ENCODE results near the gene UBE2R2. TPM values are rescaled to one million over a fixed set of nuclear protein-coding genes. Genes with fewer than 3 reads are reported as not detected.

Gene UBE2R2
- total and polyA plus RNA-seq, 2 of the 8 experiments (the other 6 are each of a cell fraction or from before 2014, with no cell fraction given) = 19.4 to 42.1 TPM

GRCh38 chr9:33924978-33925797 is 108.2 kb downstream of the UBE2R2 start:
- Histone ChIP-seq H2BK5ac (ENCODE audit: low read depth, low read length) (no peak overlapping the region; the same call in 1 of the 2 replicates), H3K27me3 (replicated peaks in 1 of 4; ENCODE audit: control insufficient read depth in 3 of 4, extremely low read depth in 1 of 4, insufficient read depth in 3 of 4, low read length in 3 of 4) (no peaks in the 10 kb centered on the region), H3K9ac (replicated peaks in 1 of 4; ENCODE audit: extremely low read depth in 1 of 4, low read depth in 3 of 4, low read length in 3 of 4) (no peak overlapping the region; a peak in 1 of 7 replicates), H3K4me2 (ENCODE audit: insufficient read depth in 1 of 2, low read depth in 2 of 2, low read length in 2 of 2) (no peak overlapping the region), H3K36me3 (ENCODE audit: control insufficient read depth in 2 of 4, insufficient read depth in 4 of 4, low read length in 3 of 4) (peaks cover 56 to 75% (median 69%) of the 10 kb centered on the region in 4 experiments), H3K56ac (replicated peaks; ENCODE audit: insufficient read length, low read depth, low read length) (no peak overlapping the region), H3K4me3 (ENCODE audit: extremely low read depth in 1 of 4, insufficient read depth in 2 of 4, low read depth in 3 of 4, low read length in 4 of 4) (no peak overlapping the region), H4K5ac (ENCODE audit: insufficient read length, low read depth, low read length) (no peak overlapping the region), H3K18ac (ENCODE audit: extremely low read depth, low read length) (no peak overlapping the region), H4K20me1 (replicated peaks in 1 of 2; ENCODE audit: control insufficient read depth in 1 of 2, insufficient read depth in 2 of 2, low read length in 2 of 2) (peaks cover 2 to 5% of the 10 kb centered on the region in 2 experiments), H2AFZ (ENCODE audit: low read length) (no peak overlapping the region), H3K79me2 (ENCODE audit: control insufficient read depth in 1 of 2, insufficient read depth in 2 of 2, low read length in 2 of 2) (no peaks in the 10 kb centered on the region), H2BK15ac (ENCODE audit: low read length) (no peak overlapping the region), H2BK12ac (ENCODE audit: low read depth, low read length) (no peak overlapping the region), H3K9me3 (ENCODE audit: insufficient read depth in 2 of 2, low read depth in 1 of 2, low read length in 1 of 2) (no peaks in the 10 kb centered on the region), H4K8ac (ENCODE audit: extremely low read depth, insufficient read depth, low read length) (peak overlapping the region; percentile 39; the same call in 1 of the 2 replicates), H3K27ac (ENCODE audit: low read depth, low read length) (peak overlapping the region; percentile 38; the same call in 1 of the 2 replicates), H4K91ac (replicated peaks; ENCODE audit: insufficient read length, low read length) (no peak overlapping the region), H2AK5ac (ENCODE audit: low read depth, low read length) (no peak overlapping the region), H2BK20ac (ENCODE audit: low read length) (no peak overlapping the region), H3K14ac (ENCODE audit: insufficient read length) (no peak overlapping the region), H3K79me1 (ENCODE audit: low read depth, low read length) (no peaks in the 10 kb centered on the region), H3K4ac (replicated peaks; ENCODE audit: insufficient read length, low read depth, low read length) (no peak overlapping the region), H3K4me1 (replicated peaks in 1 of 4; ENCODE audit: control insufficient read depth in 3 of 4, insufficient read depth in 4 of 4, low read length in 3 of 4) (peaks cover 0 to 2% (median 0%) of the 10 kb centered on the region in 4 experiments; a peak in 2 of 7 replicates), H2BK120ac (replicated peaks; ENCODE audit: low read depth, low read length) (no peak overlapping the region), H3K23me2 (ENCODE audit: low read depth, low read length) (no peaks in the 10 kb centered on the region), H3K23ac (ENCODE audit: insufficient read length) (no peak overlapping the region)
- ChIA-PET CTCF (ENCODE audit: partially characterized antibody) (interaction anchor here (0.6 to 6.5 kb wide), 32 partner anchors 10 to 454 kb away, joined by 3 to 70 read pairs (median 4); partner anchors contain the start of gene DCAF12), POLR2A (ENCODE audit: partially characterized antibody) (interaction anchor here (0.7 to 3.2 kb wide), 5 partner anchors 9 to 123 kb away, joined by 3 to 10 read pairs (median 3); partner anchors contain the start of gene UBAP2)
- FAIRE-seq = peak; percentile 84
- 82% methylated on average over 17 of the region's 17 CpGs; no CpG with 5 or more reads in 1 of the 2 experiments for WGBS, 2 experiments (ENCODE audit: extremely low coverage in 1 of 2, insufficient coverage in 1 of 2, insufficient read length in 1 of 2, insufficient replicate concordance in 2 of 2, low coverage in 1 of 2, low lambda C conversion rate in 2 of 2, missing lambda C conversion rate in 1 of 2)
- DNase-seq (ENCODE audit: low read depth in 1 of 2, low spot score in 2 of 2) = peak; percentile 29 to 73
- no peak for TF ChIP-seq EGR1 (IDR thresholded peaks at IDR 0.05; ENCODE audit: borderline replicate concordance, low read depth, low read length)
- no peak for TF ChIP-seq CBX8 (IDR thresholded peaks at IDR 0.05; ENCODE audit: borderline replicate concordance, low read depth, low read length)
- peak; percentile 54 to 70 for TF ChIP-seq RAD21 (IDR thresholded peaks at IDR 0.05 in 1 of 2, conservative IDR thresholded peaks at IDR 0.05 in 1 of 2; ENCODE audit: low read depth in 2 of 2, low read length in 2 of 2)
- TF ChIP-seq CHD1 (IDR thresholded peaks at IDR 0.05; ENCODE audit: low read depth, low read length) = no peak
- TF ChIP-seq, protein P1, sequence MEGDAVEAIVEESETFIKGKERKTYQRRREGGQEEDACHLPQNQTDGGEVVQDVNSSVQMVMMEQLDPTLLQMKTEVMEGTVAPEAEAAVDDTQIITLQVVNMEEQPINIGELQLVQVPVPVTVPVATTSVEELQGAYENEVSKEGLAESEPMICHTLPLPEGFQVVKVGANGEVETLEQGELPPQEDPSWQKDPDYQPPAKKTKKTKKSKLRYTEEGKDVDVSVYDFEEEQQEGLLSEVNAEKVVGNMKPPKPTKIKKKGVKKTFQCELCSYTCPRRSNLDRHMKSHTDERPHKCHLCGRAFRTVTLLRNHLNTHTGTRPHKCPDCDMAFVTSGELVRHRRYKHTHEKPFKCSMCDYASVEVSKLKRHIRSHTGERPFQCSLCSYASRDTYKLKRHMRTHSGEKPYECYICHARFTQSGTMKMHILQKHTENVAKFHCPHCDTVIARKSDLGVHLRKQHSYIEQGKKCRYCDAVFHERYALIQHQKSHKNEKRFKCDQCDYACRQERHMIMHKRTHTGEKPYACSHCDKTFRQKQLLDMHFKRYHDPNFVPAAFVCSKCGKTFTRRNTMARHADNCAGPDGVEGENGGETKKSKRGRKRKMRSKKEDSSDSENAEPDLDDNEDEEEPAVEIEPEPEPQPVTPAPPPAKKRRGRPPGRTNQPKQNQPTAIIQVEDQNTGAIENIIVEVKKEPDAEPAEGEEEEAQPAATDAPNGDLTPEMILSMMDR (IDR thresholded peaks at IDR 0.05; ENCODE audit: control extremely low read depth in 1 of 3, insufficient read depth in 1 of 3, low read depth in 1 of 3, low read length in 3 of 3) = peak; percentile 68 to 79 (median 78)
- TF ChIP-seq NANOG (IDR thresholded peaks at IDR 0.05; ENCODE audit: insufficient read depth, low read depth, low read length, poor library complexity, severe bottlenecking) = no peak
